ENCODE measurements around the gene MARCHF10. TPM values are rescaled to one million over a fixed set of nuclear protein-coding genes. Genes with fewer than 3 reads are reported as not detected.

MARCHF10 gene
- total RNA-seq, 1 experiment from 2014 or later: not detected

DNA sequence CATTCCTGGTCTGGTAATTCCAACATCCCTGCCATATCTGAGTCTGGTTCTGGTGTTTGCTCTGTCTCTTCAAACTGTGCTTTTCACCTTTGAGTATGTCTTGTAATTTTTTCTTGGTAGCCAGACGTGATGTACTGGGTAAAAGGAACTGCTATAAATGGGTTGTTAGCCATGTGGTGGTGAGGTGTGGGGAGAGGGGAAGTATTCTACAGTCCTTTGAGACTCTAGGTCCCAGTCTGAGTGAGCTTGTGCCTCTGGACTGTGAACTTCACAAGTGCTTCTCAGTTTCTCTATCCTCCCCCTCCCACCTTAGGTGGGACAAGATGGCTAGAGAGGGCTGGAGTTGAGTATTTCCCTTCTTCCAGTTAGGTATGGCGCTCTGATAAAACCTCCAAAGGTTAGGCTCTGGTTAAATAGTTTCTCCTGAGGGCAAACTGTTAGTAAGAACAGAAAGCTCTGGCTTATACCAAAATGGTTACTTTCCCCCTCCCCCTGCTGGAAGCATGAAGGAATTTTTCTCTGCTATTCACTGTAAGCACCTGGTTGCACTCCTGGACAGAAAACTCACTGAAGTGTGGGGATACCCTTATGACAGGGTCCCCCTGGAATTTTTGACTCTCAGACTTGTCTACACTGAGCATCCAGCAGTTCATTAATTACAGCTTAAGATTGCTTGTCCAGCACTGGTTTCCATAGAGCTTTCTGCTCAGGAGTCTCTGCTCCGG is 87.8 kb downstream of the MARCHF10 start:
- ChIA-PET CTCF (interaction anchor here (0.6 to 1.2 kb wide), 3 partner anchors 48 to 58 kb away, joined by 3 to 12 read pairs (median 3); no protein-coding TSS in a partner anchor), POLR2A (ENCODE audit: unreplicated experiment) (no interaction called here)
- Histone ChIP-seq H3K4me2 (ENCODE audit: low read length) (no peak overlapping the region), H4K20me1 (ENCODE audit: low read length) (no peaks in the 10 kb centered on the region), H3K9ac (ENCODE audit: low read length) (no peak overlapping the region), H3K9me3 (ENCODE audit: low read length) (no peaks in the 10 kb centered on the region), H3K36me3 (ENCODE audit: low read depth, low read length) (no peaks in the 10 kb centered on the region), H3K4me1 (ENCODE audit: insufficient read depth, low read length) (peaks cover 11% of the 10 kb centered on the region), H3K27me3 (ENCODE audit: low read length) (no peaks in the 10 kb centered on the region), H2AFZ (ENCODE audit: low read length) (peak overlapping the region; percentile 42), H3K79me2 (ENCODE audit: low read length) (no peaks in the 10 kb centered on the region), H3K4me3 (ENCODE audit: low read length) (no peak overlapping the region), H3K27ac (ENCODE audit: low read length) (no peak overlapping the region), H3F3A (ENCODE audit: low read length, unreplicated experiment) (no peaks in the 10 kb centered on the region), H3K9me2 (replicated peaks; ENCODE audit: low read length) (no peaks in the 10 kb centered on the region)
- no TSS peak for BruUV-seq (replicated peaks)
- intact Hi-C loops (cut with micrococcal nuclease): no loop called here
- ATAC-seq (peak; percentile 72), DNase-seq (peak; percentile 64)
- no peak for TF ChIP-seq EZH2 (IDR thresholded peaks at IDR 0.05; ENCODE audit: low read length, unreplicated experiment)
- TF ChIP-seq, protein P1, sequence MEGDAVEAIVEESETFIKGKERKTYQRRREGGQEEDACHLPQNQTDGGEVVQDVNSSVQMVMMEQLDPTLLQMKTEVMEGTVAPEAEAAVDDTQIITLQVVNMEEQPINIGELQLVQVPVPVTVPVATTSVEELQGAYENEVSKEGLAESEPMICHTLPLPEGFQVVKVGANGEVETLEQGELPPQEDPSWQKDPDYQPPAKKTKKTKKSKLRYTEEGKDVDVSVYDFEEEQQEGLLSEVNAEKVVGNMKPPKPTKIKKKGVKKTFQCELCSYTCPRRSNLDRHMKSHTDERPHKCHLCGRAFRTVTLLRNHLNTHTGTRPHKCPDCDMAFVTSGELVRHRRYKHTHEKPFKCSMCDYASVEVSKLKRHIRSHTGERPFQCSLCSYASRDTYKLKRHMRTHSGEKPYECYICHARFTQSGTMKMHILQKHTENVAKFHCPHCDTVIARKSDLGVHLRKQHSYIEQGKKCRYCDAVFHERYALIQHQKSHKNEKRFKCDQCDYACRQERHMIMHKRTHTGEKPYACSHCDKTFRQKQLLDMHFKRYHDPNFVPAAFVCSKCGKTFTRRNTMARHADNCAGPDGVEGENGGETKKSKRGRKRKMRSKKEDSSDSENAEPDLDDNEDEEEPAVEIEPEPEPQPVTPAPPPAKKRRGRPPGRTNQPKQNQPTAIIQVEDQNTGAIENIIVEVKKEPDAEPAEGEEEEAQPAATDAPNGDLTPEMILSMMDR (conservative IDR thresholded peaks at IDR 0.05; ENCODE audit: low read depth, low read length): peak; percentile 70
- TF ChIP-seq EZH2phosphoT487 (IDR thresholded peaks at IDR 0.05; ENCODE audit: borderline replicate concordance, low read length): no peak

GRCh38 chr17:62719586-62719985 is 88.5 kb downstream of the MARCHF10 start:
- H3K9ac ChIP-seq (ENCODE audit: low read length): no peak overlapping the region
- H3K79me2 ChIP-seq (ENCODE audit: low read length): no peaks in the 10 kb centered on the region
- H3K27me3 ChIP-seq (ENCODE audit: low read length): no peaks in the 10 kb centered on the region
- H3K27ac ChIP-seq (ENCODE audit: low read length): no peak overlapping the region
- H3K36me3 ChIP-seq (ENCODE audit: low read depth, low read length): no peaks in the 10 kb centered on the region
- no peaks in the 10 kb centered on the region for H4K20me1 ChIP-seq (ENCODE audit: low read length)
- no peak overlapping the region for H2AFZ ChIP-seq (ENCODE audit: low read length)
- peaks cover 9% of the 10 kb centered on the region for H3K4me1 ChIP-seq (ENCODE audit: insufficient read depth, low read length)
- H3F3A ChIP-seq (ENCODE audit: low read length, unreplicated experiment): no peaks in the 10 kb centered on the region
- TF ChIP-seq EZH2phosphoT487 (IDR thresholded peaks at IDR 0.05; ENCODE audit: borderline replicate concordance, low read length): no peak
- TF ChIP-seq, protein P1 (conservative IDR thresholded peaks at IDR 0.05; ENCODE audit: low read depth, low read length): no peak
- no peak for TF ChIP-seq EZH2 (IDR thresholded peaks at IDR 0.05; ENCODE audit: low read length, unreplicated experiment)
- H3K4me3 ChIP-seq (ENCODE audit: low read length): no peak overlapping the region
- no peaks in the 10 kb centered on the region for H3K9me3 ChIP-seq (ENCODE audit: low read length)
- no peak for ATAC-seq
- intact Hi-C loops (cut with micrococcal nuclease): no loop called here
- no TSS peak for BruUV-seq (replicated peaks)
- ChIA-PET POLR2A (ENCODE audit: unreplicated experiment) (no interaction called here), CTCF (interaction anchor here (1.2 kb wide), 1 partner anchor 47 kb away, joined by 3 read pairs; no protein-coding TSS in a partner anchor)
- no peaks in the 10 kb centered on the region for H3K9me2 ChIP-seq (replicated peaks; ENCODE audit: low read length)
- H3K4me2 ChIP-seq (ENCODE audit: low read length): no peak overlapping the region
- no peak for DNase-seq

GRCh38 chr17:62718429-62718828 is 89.7 kb downstream of the MARCHF10 start:
- Histone ChIP-seq H3K9ac (ENCODE audit: low read length) (no peak overlapping the region), H3K4me1 (ENCODE audit: insufficient read depth, low read length) (peaks cover 5% of the 10 kb centered on the region; the same call in 1 of the 2 replicates), H3K36me3 (ENCODE audit: low read depth, low read length) (no peaks in the 10 kb centered on the region), H3K79me2 (ENCODE audit: low read length) (no peaks in the 10 kb centered on the region), H3K4me3 (ENCODE audit: low read length) (no peak overlapping the region), H3K9me3 (ENCODE audit: low read length) (no peaks in the 10 kb centered on the region), H4K20me1 (ENCODE audit: low read length) (no peaks in the 10 kb centered on the region), H2AFZ (ENCODE audit: low read length) (no peak overlapping the region), H3F3A (ENCODE audit: low read length, unreplicated experiment) (no peaks in the 10 kb centered on the region), H3K27me3 (ENCODE audit: low read length) (no peaks in the 10 kb centered on the region), H3K27ac (ENCODE audit: low read length) (no peak overlapping the region), H3K4me2 (ENCODE audit: low read length) (no peak overlapping the region), H3K9me2 (replicated peaks; ENCODE audit: low read length) (no peaks in the 10 kb centered on the region)
- BruUV-seq (replicated peaks): no TSS peak
- CTCF ChIA-PET: no interaction called here
- intact Hi-C loops (cut with micrococcal nuclease): no loop called here
- no peak for ATAC-seq
- DNase-seq: peak; percentile 23
- POLR2A ChIA-PET (ENCODE audit: unreplicated experiment): no interaction called here
- TF ChIP-seq EZH2 (IDR thresholded peaks at IDR 0.05; ENCODE audit: low read length, unreplicated experiment): no peak
- no peak for TF ChIP-seq EZH2phosphoT487 (IDR thresholded peaks at IDR 0.05; ENCODE audit: borderline replicate concordance, low read length)
- TF ChIP-seq, protein P1 (conservative IDR thresholded peaks at IDR 0.05; ENCODE audit: low read depth, low read length): no peak

Measured in PC-3 (cell line).